Body of pancreas (tissue), 4 donors: ENCODE data around the gene RALGAPA1. TPM values are rescaled to one million over a fixed set of nuclear protein-coding genes. Genes with fewer than 3 reads are reported as not detected.
"Not testable (repeated sequence)": the region's sequence is repeated elsewhere in the genome, so short reads cannot be mapped to it uniquely, and the experiment has no call there.

Experiments used
- ATAC-seq: fragments of 150-250 bp; one replicate; pipeline ENCODE4 v1.9.1; 2016
- DNase-seq, 4 donors: peaks; one replicate each; pipeline ENCODE4 v3.0.0-alpha.2; 2019
- H3K27ac ChIP-seq, 4 donors: fragments of 200-600 bp; sonication (generic); 1 replicate in 3 of 4; 2 replicates in 1 of 4; pipeline versions ENCODE4 v1.5.1 to v1.6.1; 2016 to 2019; ENCODE audit warnings: mild to moderate bottlenecking in 1 of 4, mixed read lengths in 1 of 4, moderate library complexity in 1 of 4
- H3K27me3 ChIP-seq, 2 donors: fragments of 200-600 bp; sonication (generic); one replicate each; pipeline ENCODE4 v1.6.0; 2016; ENCODE audit warnings: mild to moderate bottlenecking in 1 of 2
- H3K36me3 ChIP-seq, 2 donors: fragments of 200-600 bp; sonication (generic); replicated peaks in 1 of 2; 2 replicates each; pipeline ENCODE4 v1.5.1; 2016; ENCODE audit warnings: low read depth in 2 of 2; ENCODE audit not compliant: insufficient read depth in 1 of 2
- H3K4me1 ChIP-seq: fragments of 200-600 bp; sonication (generic); one replicate; pipeline ENCODE4 v1.6.0; 2016
- H3K4me3 ChIP-seq, 2 donors: fragments of 200-600 bp; sonication (generic); 1 replicate in 1 of 2; 2 replicates in 1 of 2; pipeline ENCODE4 v1.5.1; 2016 to 2019
- H3K9me3 ChIP-seq, 3 donors: fragments of 200-600 bp; sonication (generic); 1 replicate in 2 of 3; 2 replicates in 1 of 3; pipeline ENCODE4 v1.5.1; 2016
- POLR2A ChIP-seq, 3 donors: fragments of 450-650 bp; IDR thresholded peaks; one replicate each; pipeline ENCODE4 v1.6.1; 2016; ENCODE audit warnings: antibody characterized with exemption in 3 of 3, mild to moderate bottlenecking in 2 of 3
- WGBS, 2 donors: methylation state at CpG; one replicate each; pipeline ENCODE4 v1.1.5; 2017; 5-methylcytosine and 5-hydroxymethylcytosine counted together
- intact Hi-C: fragments of 100-400 bp; cut with DNase I; formaldehyde crosslinking; loops from one replicate; pipeline ENCODE4 v1.15.1; 2023
- total RNA-seq, 2 donors: library from RNA; depleted of rRNA; stranded (reverse); fragments of >200 nt; gene quantifications; one replicate each; pipeline ENCODE4 v1.1.0, GENCODE V29; 2016
- TF ChIP-seq, protein P1 (sequence below), 7 experiments: fragments of 450-650 bp in 4 of 7; fragments of 200-600 bp in 3 of 7; sonication (generic) in 3 of 7; IDR thresholded peaks; one replicate each; pipeline ENCODE4 v1.5.1; 2016 to 2019; ENCODE audit warnings: antibody characterized with exemption in 7 of 7

Gene RALGAPA1
- total RNA-seq, 2 donors from 2014 or later: 34.9 to 48.8 TPM

DNA sequence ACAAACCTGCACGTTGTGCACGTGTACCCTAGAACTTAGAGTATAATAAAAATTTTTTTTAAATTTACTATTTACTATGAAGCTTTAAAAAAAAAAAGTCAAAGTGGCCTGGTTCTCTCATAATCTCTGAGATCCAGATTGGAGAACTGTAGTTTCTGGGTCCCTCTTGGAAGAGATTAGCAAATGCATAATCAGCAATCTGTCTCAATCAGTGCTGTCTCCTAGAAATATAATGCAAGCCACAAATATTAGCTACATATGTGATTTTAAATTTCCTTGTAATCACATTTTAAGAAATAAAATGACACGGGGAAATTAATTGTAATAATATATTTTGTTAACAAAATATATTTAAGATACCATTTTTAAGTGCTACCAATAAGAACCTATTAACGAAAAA, 32.3 kb downstream of the RALGAPA1 start:
- H3K36me3 ChIP-seq: no peaks in the 10 kb centered on the region
- no peak for ATAC-seq
- H3K9me3 ChIP-seq: no peaks in the 10 kb centered on the region
- intact Hi-C loops: no loop called here
- DNase-seq: no peak
- TF ChIP-seq, protein P1, sequence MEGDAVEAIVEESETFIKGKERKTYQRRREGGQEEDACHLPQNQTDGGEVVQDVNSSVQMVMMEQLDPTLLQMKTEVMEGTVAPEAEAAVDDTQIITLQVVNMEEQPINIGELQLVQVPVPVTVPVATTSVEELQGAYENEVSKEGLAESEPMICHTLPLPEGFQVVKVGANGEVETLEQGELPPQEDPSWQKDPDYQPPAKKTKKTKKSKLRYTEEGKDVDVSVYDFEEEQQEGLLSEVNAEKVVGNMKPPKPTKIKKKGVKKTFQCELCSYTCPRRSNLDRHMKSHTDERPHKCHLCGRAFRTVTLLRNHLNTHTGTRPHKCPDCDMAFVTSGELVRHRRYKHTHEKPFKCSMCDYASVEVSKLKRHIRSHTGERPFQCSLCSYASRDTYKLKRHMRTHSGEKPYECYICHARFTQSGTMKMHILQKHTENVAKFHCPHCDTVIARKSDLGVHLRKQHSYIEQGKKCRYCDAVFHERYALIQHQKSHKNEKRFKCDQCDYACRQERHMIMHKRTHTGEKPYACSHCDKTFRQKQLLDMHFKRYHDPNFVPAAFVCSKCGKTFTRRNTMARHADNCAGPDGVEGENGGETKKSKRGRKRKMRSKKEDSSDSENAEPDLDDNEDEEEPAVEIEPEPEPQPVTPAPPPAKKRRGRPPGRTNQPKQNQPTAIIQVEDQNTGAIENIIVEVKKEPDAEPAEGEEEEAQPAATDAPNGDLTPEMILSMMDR (IDR thresholded peaks at IDR 0.05): no peak
- no peak for TF ChIP-seq POLR2A (IDR thresholded peaks at IDR 0.05)
- H3K27ac ChIP-seq: no peak overlapping the region
- WGBS, 2 donors: 89 to 94% methylated on average over 4 of the region's 4 CpGs
- no peaks in the 10 kb centered on the region for H3K27me3 ChIP-seq
- H3K4me3 ChIP-seq: no peak overlapping the region
- peaks cover 7% of the 10 kb centered on the region for H3K4me1 ChIP-seq

DNA sequence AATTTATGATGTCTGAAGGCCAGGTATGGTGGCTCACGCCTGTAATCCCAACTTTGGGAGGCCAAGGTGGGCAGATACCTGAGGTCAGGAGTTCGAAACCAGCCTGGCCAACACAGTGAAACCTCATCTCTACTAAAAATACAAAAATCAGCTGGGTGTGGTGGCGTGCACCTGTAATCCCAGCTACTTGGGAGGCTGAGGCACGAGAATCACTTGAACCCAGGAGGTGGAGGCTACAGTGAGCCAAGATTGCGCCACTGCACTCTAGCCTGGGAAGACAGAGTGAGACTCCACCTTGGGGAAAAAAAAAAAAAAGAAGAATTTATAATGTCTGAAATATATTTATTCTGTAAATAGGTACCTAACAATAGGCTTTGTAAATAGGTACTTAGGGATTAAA, 33.0 kb downstream of the RALGAPA1 start:
- WGBS, 2 donors: 93 to 98% methylated on average over 5 of the region's 5 CpGs
- DNase-seq, H3K27ac ChIP-seq, H3K9me3 ChIP-seq, intact Hi-C loops, ATAC-seq, H3K27me3 ChIP-seq, H3K4me3 ChIP-seq, H3K4me1 ChIP-seq, H3K36me3 ChIP-seq: not testable (repeated sequence)

DNA sequence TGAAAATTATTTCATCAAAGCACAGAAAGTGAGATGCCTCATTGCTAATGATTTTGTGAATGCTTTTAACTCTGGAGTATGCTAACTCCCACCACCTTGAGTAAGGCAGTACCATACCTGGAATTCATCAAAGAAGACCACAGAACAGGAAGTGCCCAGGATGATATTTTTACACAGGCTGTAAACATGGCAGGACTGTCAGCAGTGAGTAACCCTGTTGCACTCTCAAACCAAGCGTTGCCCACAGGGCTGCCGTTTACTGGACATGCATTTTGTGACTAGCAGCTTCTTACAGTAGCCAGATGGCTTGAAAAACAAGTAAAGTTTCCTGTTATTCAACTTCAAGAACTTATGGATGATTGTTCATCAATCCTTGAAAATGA, 42.4 kb downstream of the RALGAPA1 start:
- Histone ChIP-seq H3K4me1 (no peaks in the 10 kb centered on the region), H3K36me3 (peaks cover 0 to 3% of the 10 kb centered on the region in 2 donors), H3K4me3 (no peak overlapping the region), H3K27ac (no peak overlapping the region), H3K27me3 (no peaks in the 10 kb centered on the region), H3K9me3 (no peaks in the 10 kb centered on the region)
- TF ChIP-seq, protein P1 (IDR thresholded peaks at IDR 0.05): no peak
- no peak for ATAC-seq
- DNase-seq: no peak
- intact Hi-C loops: no loop called here
- WGBS, 2 donors: 87 to 93% methylated on average over 2 of the region's 2 CpGs

DNA sequence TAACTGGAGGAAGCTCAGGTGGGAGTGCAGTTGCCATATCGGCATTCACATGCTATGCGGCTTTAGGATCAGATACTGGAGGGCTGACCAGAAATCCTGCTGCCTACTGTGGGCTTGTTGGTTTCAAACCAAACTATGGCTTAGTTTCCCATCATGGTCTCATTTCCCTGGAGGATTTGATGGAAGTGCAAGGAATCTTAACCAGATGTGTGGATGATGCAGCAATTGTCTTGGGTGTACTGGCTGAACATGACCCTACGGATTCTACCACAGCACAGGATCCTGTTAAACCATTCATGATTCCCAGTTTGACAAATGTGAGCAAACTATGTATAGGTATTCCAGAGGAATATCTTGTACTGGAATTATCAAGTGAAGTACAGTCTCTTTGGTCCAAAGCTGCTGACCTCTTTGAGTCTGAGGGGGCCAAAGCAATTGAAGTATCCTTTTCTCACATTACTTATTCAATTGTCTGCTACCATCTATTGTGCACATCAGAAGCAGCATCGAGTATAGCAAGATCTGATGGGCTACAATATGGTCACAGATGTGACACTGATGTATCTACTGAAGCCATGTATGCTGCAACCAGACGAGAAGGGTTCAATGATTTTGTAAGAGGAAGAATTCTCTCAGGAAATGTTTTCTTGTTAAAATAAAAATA, 42.9 kb downstream of the RALGAPA1 start:
- no peaks in the 10 kb centered on the region for H3K9me3 ChIP-seq
- no peak overlapping the region for H3K4me3 ChIP-seq
- peaks cover 0 to 3% of the 10 kb centered on the region in 2 donors for H3K36me3 ChIP-seq
- H3K27ac ChIP-seq: no peak overlapping the region
- intact Hi-C loops: no loop called here
- no peaks in the 10 kb centered on the region for H3K27me3 ChIP-seq
- no peak for DNase-seq
- 88 to 97% methylated on average over 5 of the region's 5 CpGs for WGBS, 2 donors
- no peak for ATAC-seq
- no peak for TF ChIP-seq POLR2A (IDR thresholded peaks at IDR 0.05)
- TF ChIP-seq, protein P1 (IDR thresholded peaks at IDR 0.05): no peak
- H3K4me1 ChIP-seq: no peaks in the 10 kb centered on the region

DNA sequence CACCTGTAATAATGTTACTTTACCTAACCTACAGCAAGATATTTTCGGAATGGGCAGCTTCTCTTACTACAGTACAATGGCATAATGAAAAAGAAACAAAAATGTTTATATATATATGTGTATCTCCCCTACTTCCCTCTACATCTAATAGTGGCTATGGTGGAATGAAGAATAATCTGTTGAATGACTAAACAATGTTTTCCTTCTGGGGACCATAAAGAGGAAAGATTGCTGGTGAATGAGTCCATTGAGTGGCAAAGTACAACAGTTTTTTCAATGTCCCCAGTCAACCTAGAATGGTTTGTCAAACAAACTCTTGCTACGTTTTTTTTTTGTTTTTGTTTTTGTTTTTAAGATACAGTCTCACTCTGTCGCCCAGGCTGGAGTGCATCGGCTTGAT, 47.2 kb downstream of the RALGAPA1 start:
- intact Hi-C loops: no loop called here
- TF ChIP-seq, protein P1 (IDR thresholded peaks at IDR 0.05): no peak
- no peak for TF ChIP-seq POLR2A (IDR thresholded peaks at IDR 0.05)
- ATAC-seq (no peak), DNase-seq (no peak)
- H3K9me3 ChIP-seq: no peaks in the 10 kb centered on the region
- no peak overlapping the region for H3K4me3 ChIP-seq
- no peaks in the 10 kb centered on the region for H3K4me1 ChIP-seq
- H3K27ac ChIP-seq: no peak overlapping the region
- WGBS, 2 donors: 84 to 86% methylated on average over 4 of the region's 4 CpGs
- peaks cover 0 to 2% of the 10 kb centered on the region in 2 donors for H3K36me3 ChIP-seq
- no peaks in the 10 kb centered on the region for H3K27me3 ChIP-seq
